ENCODE measurements around the gene GCN1.

DNA sequence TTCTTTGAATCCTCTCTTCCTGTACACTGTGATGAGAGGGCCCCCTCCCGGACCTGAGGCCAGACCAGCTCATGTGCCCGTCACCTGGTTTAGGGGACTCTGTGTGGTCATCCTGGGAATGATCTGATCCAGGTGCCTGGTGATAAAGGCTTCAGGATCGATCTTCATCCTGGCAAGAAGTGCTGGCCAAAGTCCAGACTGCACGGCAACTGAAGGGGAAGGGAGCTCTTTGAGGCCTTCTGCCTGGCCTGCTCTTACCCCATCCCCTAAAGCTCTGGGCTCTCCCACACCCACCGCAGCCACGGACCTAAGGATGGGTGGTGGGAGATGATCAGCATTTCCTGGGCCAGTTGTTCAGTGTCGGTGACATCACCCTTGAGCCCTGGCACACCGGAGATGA is 31.8 kb downstream of the GCN1 start:
- no peak; the same call in 1 of the 2 replicates for TF ChIP-seq POLR2A (IDR thresholded peaks at IDR 0.05; ENCODE audit: low read depth, low read length)
- TF ChIP-seq TAF1 (IDR thresholded peaks at IDR 0.05; ENCODE audit: low read depth, low read length) = no peak
- TF ChIP-seq POLR2AphosphoS5 (IDR thresholded peaks at IDR 0.05; ENCODE audit: low read depth, low read length) = no peak
- TF ChIP-seq SPI1 (IDR thresholded peaks at IDR 0.05; ENCODE audit: low read depth, low read length) = no peak
- TF ChIP-seq POU2F2 (IDR thresholded peaks at IDR 0.05; ENCODE audit: low read depth, low read length) = no peak
- TF ChIP-seq PAX5 (IDR thresholded peaks at IDR 0.05; ENCODE audit: insufficient read depth, low read length, severe bottlenecking) = no peak
